Choroid plexus epithelial cell (primary cell): ENCODE data around the gene SQSTM1.

Experiments used
- DNase-seq: peaks from one replicate; pipeline ENCODE4 v3.0.0-alpha.2; 2010; ENCODE audit warnings: low read depth
- H3K4me3 ChIP-seq: 2 replicates; pipeline ENCODE4 v1.5.1; 2011; ENCODE audit warnings: low read depth, mild to moderate bottlenecking, control low read depth, low read length, moderate library complexity
- CTCF ChIP-seq: conservative IDR thresholded peaks from 2 replicates; pipeline ENCODE4 v1.5.1; 2011; ENCODE audit warnings: low read depth, mild to moderate bottlenecking, control low read depth, inconsistent platforms, low read length, moderate library complexity

SQSTM1 gene

GRCh38 chr5:179821298-179822058 is 773 bp downstream of the SQSTM1 start:
- DNase-seq = peak; percentile 99
- no peak for TF ChIP-seq CTCF
- peak overlapping the region; percentile 97 for H3K4me3 ChIP-seq

- H3K4me3 ChIP-seq = peak overlapping the region; percentile 97
- no peak for TF ChIP-seq CTCF
- no peak for DNase-seq
Measured at GRCh38 chr5:179822059-179822432, 1.3 kb downstream of the SQSTM1 start.

- no peak for DNase-seq
- no peak for TF ChIP-seq CTCF
- H3K4me3 ChIP-seq = peak overlapping the region; percentile 97
Measured at GRCh38 chr5:179822444-179822990, 1.8 kb downstream of the SQSTM1 start.

GRCh38 chr5:179823937-179824744 is 3.4 kb downstream of the SQSTM1 start:
- H3K4me3 ChIP-seq = peak overlapping the region; percentile 97
- no peak for DNase-seq
- no peak for TF ChIP-seq CTCF

GRCh38 chr5:179824745-179825112 is 4.0 kb downstream of the SQSTM1 start:
- no peak for TF ChIP-seq CTCF
- H3K4me3 ChIP-seq = peak overlapping the region; percentile 97
- no peak for DNase-seq

GRCh38 chr5:179825655-179826182 is 5.0 kb downstream of the SQSTM1 start:
- peak; percentile 20 for TF ChIP-seq CTCF
- DNase-seq = no peak
- no peak overlapping the region for H3K4me3 ChIP-seq
